Liver (tissue), 9 donors: ENCODE results near the gene PPP6R2. TPM values are rescaled to one million over a fixed set of nuclear protein-coding genes. Genes with fewer than 3 reads are reported as not detected.

Experiments used
- DNase-seq: peaks from one replicate; pipeline ENCODE4 v3.0.0-alpha.2; 2017; ENCODE audit warnings: low spot score
- H3K27ac ChIP-seq, 2 donors: one replicate each; pipeline ENCODE4 v1.7.0; 2013; ENCODE audit warnings: inconsistent platforms in 2 of 2, low read length in 2 of 2, control low read depth in 1 of 2, low read depth in 1 of 2, mild to moderate bottlenecking in 1 of 2
- H3K27me3 ChIP-seq, 4 donors: one replicate each; pipeline versions ENCODE4 v1.6.1 to v1.7.0; 2013; ENCODE audit warnings: low read length in 3 of 4, inconsistent platforms in 1 of 4, mild to moderate bottlenecking in 1 of 4, moderate library complexity in 1 of 4; ENCODE audit not compliant: control insufficient read depth in 4 of 4, insufficient read depth in 4 of 4
- H3K36me3 ChIP-seq, 4 donors: one replicate each; pipeline versions ENCODE4 v1.6.1 to v1.7.0; 2013; ENCODE audit warnings: low read length in 3 of 4, mild to moderate bottlenecking in 3 of 4, low read depth in 1 of 4, moderate library complexity in 1 of 4; ENCODE audit not compliant: control insufficient read depth in 4 of 4, insufficient read depth in 3 of 4
- H3K4me1 ChIP-seq, 4 donors: one replicate each; pipeline versions ENCODE4 v1.6.1 to v1.7.0; 2013; ENCODE audit warnings: low read length in 3 of 4, mild to moderate bottlenecking in 3 of 4, moderate library complexity in 1 of 4; ENCODE audit not compliant: control insufficient read depth in 4 of 4, insufficient read depth in 4 of 4
- H3K4me3 ChIP-seq, 3 donors: one replicate each; pipeline versions ENCODE4 v1.6.1 to v1.7.0; 2013; ENCODE audit warnings: low read length in 3 of 3, control low read depth in 1 of 3, low read depth in 1 of 3, mild to moderate bottlenecking in 1 of 3
- H3K9ac ChIP-seq, 2 donors: one replicate each; pipeline ENCODE4 v1.7.0; 2013; ENCODE audit warnings: low read length in 2 of 2, mild to moderate bottlenecking in 2 of 2, moderate library complexity in 2 of 2, control low read depth in 1 of 2, low read depth in 1 of 2
- H3K9me3 ChIP-seq, 4 donors: one replicate each; pipeline versions ENCODE4 v1.6.1 to v1.7.0; 2013; ENCODE audit warnings: low read length in 3 of 4; ENCODE audit not compliant: control insufficient read depth in 4 of 4
- ATF3 ChIP-seq: IDR thresholded peaks from 2 replicates; pipeline ENCODE4 v1.6.1; 2016; ENCODE audit warnings: antibody characterized with exemption
- GABPA ChIP-seq, 2 donors: IDR thresholded peaks in 1 of 2; conservative IDR thresholded peaks in 1 of 2; 2 replicates each; pipeline ENCODE4 v1.6.1; 2016; ENCODE audit warnings: antibody characterized with exemption in 2 of 2, mild to moderate bottlenecking in 1 of 2, moderate library complexity in 1 of 2
- HNF4A ChIP-seq, 2 donors: conservative IDR thresholded peaks; 2 replicates each; pipeline ENCODE4 v1.6.1; 2016; ENCODE audit warnings: antibody characterized with exemption in 2 of 2, mild to moderate bottlenecking in 2 of 2
- HNF4G ChIP-seq: IDR thresholded peaks from 2 replicates; pipeline ENCODE4 v1.6.1; 2016; ENCODE audit warnings: antibody characterized with exemption
- JUND ChIP-seq, 2 donors: IDR thresholded peaks; 2 replicates each; pipeline ENCODE4 v1.6.1; 2016; ENCODE audit warnings: antibody characterized with exemption in 2 of 2
- NR2F2 ChIP-seq: IDR thresholded peaks from 2 replicates; pipeline ENCODE4 v1.6.1; 2016; ENCODE audit warnings: antibody characterized with exemption
- RAD21 ChIP-seq, 2 donors: IDR thresholded peaks; 2 replicates each; pipeline ENCODE4 v1.6.1; 2016; ENCODE audit warnings: antibody characterized with exemption in 2 of 2, mild to moderate bottlenecking in 2 of 2
- RXRA ChIP-seq, 2 donors: IDR thresholded peaks; 2 replicates each; pipeline ENCODE4 v1.6.1; 2017 to 2018; ENCODE audit warnings: antibody characterized with exemption in 2 of 2, mild to moderate bottlenecking in 1 of 2
- TAF1 ChIP-seq: conservative IDR thresholded peaks from 2 replicates; pipeline ENCODE4 v1.6.1; 2016; ENCODE audit warnings: antibody characterized with exemption, mild to moderate bottlenecking
- ZBTB33 ChIP-seq: IDR thresholded peaks from 2 replicates; pipeline ENCODE4 v1.6.1; 2016; ENCODE audit warnings: antibody characterized with exemption
- WGBS: extraction: QIAGEN DNeasy Blood & Tissue Kit; methylation state at CpG from one replicate; pipeline ENCODE4 v1.1.7; 2013; 5-methylcytosine and 5-hydroxymethylcytosine counted together
- polyA plus RNA-seq, 2 donors: library from polyadenylated mRNA; stranded (reverse) in 1 of 2; unstranded in 1 of 2; fragments of 200-250 nt in 1 of 2; fragments of >200 nt in 1 of 2; fragmentation: Nextera tagmentation in 1 of 2; extraction: Ambion mirVana in 1 of 2; gene quantifications; one replicate each; pipeline versions ENCODE4 v1.2.1 to v1.2.3, GENCODE V29; 2013 to 2015
- total RNA-seq, 2 donors: library from RNA; depleted of rRNA; stranded (reverse); fragments of >200 nt; gene quantifications; one replicate each; pipeline ENCODE4 v1.2.3, GENCODE V29; 2014
- TF ChIP-seq, protein P1 (sequence below): IDR thresholded peaks from 2 replicates; pipeline ENCODE4 v1.6.1; 2016; ENCODE audit warnings: antibody characterized with exemption
- TF ChIP-seq, protein P2 (sequence below): fragments of 150-350 bp; IDR thresholded peaks from 2 replicates; pipeline ENCODE4 v1.5.1; 2017; ENCODE audit warnings: improper control_type of control experiment, low read depth, low read length; ENCODE audit not compliant: missing input control
- donor health status: healthy.
- donor health status: healthy.
- donor health status: healthy.
- donor health status: healthy.
- donor health status: healthy.

The PPP6R2 gene
- total and polyA plus RNA-seq, 4 donors, result 28.8 to 117 (median 47.2) TPM

- peaks cover 0 to 27% (median 8%) of the 10 kb centered on the region in 4 donors for H3K4me1 ChIP-seq
- no peak overlapping the region for H3K27ac ChIP-seq
- no peaks in the 10 kb centered on the region for H3K9me3 ChIP-seq
- H3K27me3 ChIP-seq, result no peaks in the 10 kb centered on the region
- WGBS, result 82% methylated on average over 31 of the region's 31 CpGs
- no peak for DNase-seq
- no peak for TF ChIP-seq TAF1
- TF ChIP-seq JUND (IDR thresholded peaks at IDR 0.05), result no peak
- TF ChIP-seq, protein P1, sequence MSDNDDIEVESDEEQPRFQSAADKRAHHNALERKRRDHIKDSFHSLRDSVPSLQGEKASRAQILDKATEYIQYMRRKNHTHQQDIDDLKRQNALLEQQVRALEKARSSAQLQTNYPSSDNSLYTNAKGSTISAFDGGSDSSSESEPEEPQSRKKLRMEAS, result no peak
- no peak for TF ChIP-seq HNF4A (conservative IDR thresholded peaks at IDR 0.05)
- TF ChIP-seq ATF3, result no peak
- no peak for TF ChIP-seq GABPA (IDR thresholded peaks at IDR 0.05 in 1 of 2, conservative IDR thresholded peaks at IDR 0.05 in 1 of 2)
- TF ChIP-seq NR2F2, result no peak
- no peak for TF ChIP-seq RAD21 (IDR thresholded peaks at IDR 0.05)
- no peak for TF ChIP-seq HNF4G
- TF ChIP-seq ZBTB33, result no peak
- TF ChIP-seq, protein P2, sequence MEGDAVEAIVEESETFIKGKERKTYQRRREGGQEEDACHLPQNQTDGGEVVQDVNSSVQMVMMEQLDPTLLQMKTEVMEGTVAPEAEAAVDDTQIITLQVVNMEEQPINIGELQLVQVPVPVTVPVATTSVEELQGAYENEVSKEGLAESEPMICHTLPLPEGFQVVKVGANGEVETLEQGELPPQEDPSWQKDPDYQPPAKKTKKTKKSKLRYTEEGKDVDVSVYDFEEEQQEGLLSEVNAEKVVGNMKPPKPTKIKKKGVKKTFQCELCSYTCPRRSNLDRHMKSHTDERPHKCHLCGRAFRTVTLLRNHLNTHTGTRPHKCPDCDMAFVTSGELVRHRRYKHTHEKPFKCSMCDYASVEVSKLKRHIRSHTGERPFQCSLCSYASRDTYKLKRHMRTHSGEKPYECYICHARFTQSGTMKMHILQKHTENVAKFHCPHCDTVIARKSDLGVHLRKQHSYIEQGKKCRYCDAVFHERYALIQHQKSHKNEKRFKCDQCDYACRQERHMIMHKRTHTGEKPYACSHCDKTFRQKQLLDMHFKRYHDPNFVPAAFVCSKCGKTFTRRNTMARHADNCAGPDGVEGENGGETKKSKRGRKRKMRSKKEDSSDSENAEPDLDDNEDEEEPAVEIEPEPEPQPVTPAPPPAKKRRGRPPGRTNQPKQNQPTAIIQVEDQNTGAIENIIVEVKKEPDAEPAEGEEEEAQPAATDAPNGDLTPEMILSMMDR, result no peak
- no peak overlapping the region for H3K9ac ChIP-seq
- H3K36me3 ChIP-seq, result no peaks in the 10 kb centered on the region
- H3K4me3 ChIP-seq, result no peak overlapping the region
These were observed 141.1 kb downstream of the PPP6R2 start for GRCh38 chr22:50483977-50484853.

- peaks cover 0 to 27% (median 8%) of the 10 kb centered on the region in 4 donors for H3K4me1 ChIP-seq
- H3K36me3 ChIP-seq, result no peaks in the 10 kb centered on the region
- WGBS, result 60% methylated on average over 29 of the region's 29 CpGs
- no peaks in the 10 kb centered on the region for H3K27me3 ChIP-seq
- DNase-seq, result no peak
- H3K9ac ChIP-seq, result no peak overlapping the region
- TF ChIP-seq HNF4G (no peak), RXRA (IDR thresholded peaks at IDR 0.05) (peak in 1 of 2 donors; percentile 19), HNF4A (conservative IDR thresholded peaks at IDR 0.05) (peak in 1 of 2 donors; percentile 4)
- no peaks in the 10 kb centered on the region for H3K9me3 ChIP-seq
- no peak overlapping the region for H3K4me3 ChIP-seq
- no peak overlapping the region for H3K27ac ChIP-seq
These were observed 142.3 kb downstream of the PPP6R2 start for GRCh38 chr22:50485221-50486131.
